ENCODE data around the gene CDPF1.

- no peak for TF ChIP-seq CTCF (conservative IDR thresholded peaks at IDR 0.05; ENCODE audit: low read depth, low read length)
- no peak for TF ChIP-seq EZH2phosphoT487 (IDR thresholded peaks at IDR 0.05; ENCODE audit: borderline replicate concordance, low read length)
- no peak for TF ChIP-seq EZH2 (IDR thresholded peaks at IDR 0.05; ENCODE audit: low read length, unreplicated experiment)
These were observed 30.5 kb downstream of the CDPF1 start for GRCh38 chr22:46219636-46220035.
